Adipose tissue (tissue), 3 donors: ENCODE data around the gene TDRD7. TPM values are rescaled to one million over a fixed set of nuclear protein-coding genes. Genes with fewer than 3 reads are reported as not detected.

ENCODE experiments used
- H3K27ac ChIP-seq: one replicate; pipeline ENCODE4 v1.5.1; 2013; ENCODE audit warnings: low read depth, low read length
- WGBS, 3 donors: extraction: QIAGEN DNeasy Blood & Tissue Kit; methylation state at CpG; one replicate each; pipeline ENCODE4 v1.1.7; 2013; 5-methylcytosine and 5-hydroxymethylcytosine counted together
- polyA plus RNA-seq, 3 donors: library from polyadenylated mRNA; stranded (reverse); fragments of 200-250 nt; gene quantifications; one replicate each; pipeline ENCODE4 v1.2.3, GENCODE V29; 2013
- donor health status: healthy with polysubstance abuse.
- donor health status: Bipolar disorder and iron deficiency.
- donor health status: healthy.

TDRD7 gene
- polyA plus RNA-seq, 3 donors, result 3.7 to 7.6 (median 5.4) TPM

- H3K27ac ChIP-seq, result no peak overlapping the region
- 39 to 55% (median 55%) methylated on average over 5 of the region's 5 CpGs for WGBS, 3 donors
These were observed 88.4 kb downstream of the TDRD7 start for GRCh38 chr9:97500263-97500662.

GRCh38 chr9:97500765-97501176, 88.9 kb downstream of the TDRD7 start:
- no peak overlapping the region for H3K27ac ChIP-seq
- 10 to 16% (median 13%) methylated on average over 6 of the region's 6 CpGs for WGBS, 3 donors

DNA sequence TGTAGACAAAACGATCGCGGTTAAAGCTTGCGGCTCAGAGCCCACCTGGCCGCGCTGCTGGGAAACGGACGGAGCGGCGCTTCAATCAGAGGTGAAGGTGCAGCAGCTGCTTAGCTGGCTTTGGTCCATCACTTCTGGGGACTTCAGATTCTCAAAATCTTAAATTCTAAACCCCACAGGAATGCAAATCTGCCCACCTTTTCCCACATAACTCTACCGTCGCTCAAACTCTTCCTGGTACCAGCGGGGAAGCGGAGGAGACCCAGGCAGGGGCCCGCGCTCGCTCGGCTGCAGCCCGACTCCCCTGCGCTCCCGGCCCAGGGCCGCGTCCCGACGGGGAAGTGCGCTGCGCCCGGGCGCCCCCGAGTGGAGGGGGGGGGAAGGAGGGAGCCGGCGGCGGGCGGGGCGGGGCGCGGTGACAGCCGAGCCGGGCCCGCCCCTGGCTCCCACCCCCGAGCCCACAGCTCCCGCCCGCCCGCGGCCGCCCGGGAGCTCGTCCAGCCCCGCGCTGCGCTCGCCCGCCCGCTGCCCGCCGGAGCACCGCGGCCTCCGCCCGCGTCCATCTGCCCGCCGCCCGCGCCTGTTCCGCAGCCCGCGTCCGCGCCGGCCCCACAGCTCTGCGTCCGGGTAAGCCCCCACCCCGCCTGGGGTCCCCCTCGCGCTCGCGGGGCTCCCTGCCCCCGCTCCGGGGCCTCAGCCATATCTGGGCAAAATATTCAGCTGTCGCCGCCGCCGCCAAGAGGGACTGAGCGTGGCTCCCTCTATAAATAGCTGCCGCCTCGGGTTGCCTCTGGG, 89.5 kb downstream of the TDRD7 start, which contains the start of gene TMOD1:
TSS of gene TMOD1 (plus strand) at position 490 of the 795 bp plus-strand sequence. CDS start 22,523 bp downstream, outside the sequence.
- no peak within 1 kb of the TSS for H3K27ac ChIP-seq
- WGBS, 3 donors, result 1% methylated on average over 35 to 87 of the region's 87 CpGs

DNA sequence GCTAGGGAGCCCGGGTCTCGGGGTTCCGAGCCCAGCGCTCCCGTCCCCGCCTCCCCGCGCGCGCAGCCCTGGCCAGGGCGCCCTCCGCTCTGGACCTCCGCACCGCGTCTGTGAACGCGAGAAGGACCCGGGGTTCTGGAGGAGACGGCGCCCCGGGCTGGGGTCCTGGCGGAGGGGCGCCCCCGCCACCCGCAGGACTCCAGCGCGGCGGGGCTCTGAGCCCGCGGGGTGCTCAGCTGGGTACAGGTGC, 90.0 kb downstream of the TDRD7 start:
- 0 to 1% (median 1%) methylated on average over 26 to 30 of the region's 30 CpGs for WGBS, 3 donors
- no peak overlapping the region for H3K27ac ChIP-seq

DNA sequence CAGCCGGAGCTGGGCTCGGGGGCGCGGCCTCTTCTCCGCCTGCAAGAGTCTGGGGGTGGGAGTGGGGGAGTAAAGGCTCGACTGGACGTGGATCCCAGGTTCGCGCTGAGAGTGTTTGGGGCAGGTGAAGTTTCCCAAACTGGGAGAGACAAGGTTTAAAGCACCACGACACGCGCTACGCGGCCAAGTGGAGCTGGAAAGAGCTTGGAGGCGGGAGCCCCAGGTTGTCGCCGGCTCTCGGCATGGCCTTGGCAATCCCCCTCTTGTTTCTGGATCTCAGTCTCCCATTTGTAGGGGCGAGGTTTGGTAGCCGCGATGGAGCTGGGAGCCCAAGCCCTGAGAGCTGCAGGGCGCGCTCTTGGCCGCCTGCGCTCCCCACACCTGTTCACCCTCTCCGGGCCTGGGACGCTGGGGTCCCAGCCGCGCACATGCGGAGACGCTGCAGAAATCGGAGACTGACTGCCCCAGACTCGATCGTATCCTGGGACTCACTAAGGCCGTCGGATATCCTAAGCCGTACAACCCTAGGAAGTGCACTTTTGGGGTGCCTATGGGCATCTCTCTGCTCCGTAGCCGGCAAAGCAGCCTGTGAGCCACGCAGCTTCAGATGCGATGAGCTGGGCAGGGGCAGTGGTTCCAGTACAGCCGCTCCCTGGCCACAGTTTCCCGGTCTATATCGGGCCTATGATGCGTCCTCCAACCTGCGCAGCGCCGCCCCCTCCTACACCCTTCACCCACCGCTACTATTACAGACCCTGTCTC, 90.5 kb downstream of the TDRD7 start:
- 3 to 7% (median 4%) methylated on average over 49 of the region's 49 CpGs for WGBS, 3 donors
- no peak overlapping the region for H3K27ac ChIP-seq

- no peak overlapping the region for H3K27ac ChIP-seq
- 33 to 51% (median 43%) methylated on average over 17 of the region's 17 CpGs for WGBS, 3 donors
These were observed 91.3 kb downstream of the TDRD7 start for GRCh38 chr9:97502984-97503861.

GRCh38 chr9:97503862-97504210, 91.9 kb downstream of the TDRD7 start:
- H3K27ac ChIP-seq, result peak overlapping the region; percentile 0
- 86 to 94% (median 88%) methylated on average over 1 of the region's 1 CpG for WGBS, 3 donors

GRCh38 chr9:97504381-97505216, 92.7 kb downstream of the TDRD7 start:
- peak overlapping the region; percentile 0 for H3K27ac ChIP-seq
- 47 to 57% (median 53%) methylated on average over 8 of the region's 8 CpGs for WGBS, 3 donors

DNA sequence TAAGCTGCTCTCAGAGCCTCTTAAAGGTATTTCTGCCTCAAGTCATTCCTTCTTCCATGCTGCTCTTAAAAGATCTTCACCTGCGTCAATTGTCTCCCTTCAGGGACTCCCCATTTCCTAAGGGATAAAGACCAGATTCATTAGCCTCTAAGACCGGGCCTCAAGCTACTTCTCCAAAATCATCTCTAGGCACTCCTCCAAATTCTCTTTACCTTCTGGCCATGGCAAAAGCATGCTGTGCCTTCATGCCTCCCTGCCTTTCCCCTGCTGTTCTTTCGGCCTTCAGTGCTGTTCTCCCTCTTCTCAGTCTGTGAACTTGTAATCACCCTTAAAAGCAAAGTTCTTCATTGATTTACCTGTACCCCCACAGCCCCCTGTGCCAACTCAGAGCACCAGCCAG, 93.9 kb downstream of the TDRD7 start:
- WGBS, 3 donors, result 94 to 95% (median 94%) methylated on average over 3 of the region's 3 CpGs
- H3K27ac ChIP-seq, result no peak overlapping the region

DNA sequence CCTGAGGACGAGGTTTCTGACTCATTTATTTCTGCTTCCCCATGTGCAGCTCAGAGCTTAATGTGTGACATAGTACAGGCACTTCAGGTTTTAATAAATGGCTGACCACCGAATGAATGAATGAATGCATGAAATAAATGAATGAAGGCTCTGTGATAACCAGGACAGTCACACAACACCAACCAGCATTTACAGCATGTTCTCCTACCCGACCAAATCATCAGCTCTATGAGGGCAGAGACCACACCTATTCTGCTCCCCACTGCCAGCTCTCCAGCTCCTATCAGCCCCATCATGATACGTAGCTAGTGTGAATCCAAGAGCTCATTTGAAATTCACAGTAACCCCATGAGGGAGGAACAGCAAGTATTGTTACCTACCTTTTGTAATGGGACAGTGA, 94.4 kb downstream of the TDRD7 start:
- H3K27ac ChIP-seq, result no peak overlapping the region
- 84 to 86% (median 85%) methylated on average over 4 of the region's 4 CpGs for WGBS, 3 donors

DNA sequence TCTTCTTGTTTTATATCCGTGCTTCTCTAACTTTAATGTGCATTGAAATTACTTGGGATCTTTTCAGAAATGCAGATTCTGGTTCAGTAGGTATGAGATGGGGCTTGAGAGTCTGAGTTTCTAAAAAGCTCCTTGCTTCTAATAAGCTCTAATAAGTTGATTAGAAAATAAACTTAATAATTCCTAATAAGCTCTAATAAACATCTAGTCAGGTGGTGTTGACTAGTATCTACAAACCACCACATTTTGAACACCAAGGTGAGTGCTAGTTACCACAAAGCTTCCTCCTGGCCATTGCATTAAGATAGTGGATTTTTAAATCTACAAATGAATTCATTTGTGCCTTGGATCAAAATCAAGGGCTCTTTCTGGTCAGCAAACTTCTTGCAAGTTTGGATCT, 94.9 kb downstream of the TDRD7 start:
- H3K27ac ChIP-seq, result no peak overlapping the region
- WGBS, 3 donors, result 83 to 90% (median 88%) methylated on average over 1 of the region's 1 CpG

- WGBS, 3 donors, result 92 to 98% (median 93%) methylated on average over 5 of the region's 5 CpGs
- no peak overlapping the region for H3K27ac ChIP-seq
These were observed 95.6 kb downstream of the TDRD7 start for GRCh38 chr9:97507428-97507984.

- no peak overlapping the region for H3K27ac ChIP-seq
These were observed 97.0 kb downstream of the TDRD7 start for GRCh38 chr9:97508852-97509251.

DNA sequence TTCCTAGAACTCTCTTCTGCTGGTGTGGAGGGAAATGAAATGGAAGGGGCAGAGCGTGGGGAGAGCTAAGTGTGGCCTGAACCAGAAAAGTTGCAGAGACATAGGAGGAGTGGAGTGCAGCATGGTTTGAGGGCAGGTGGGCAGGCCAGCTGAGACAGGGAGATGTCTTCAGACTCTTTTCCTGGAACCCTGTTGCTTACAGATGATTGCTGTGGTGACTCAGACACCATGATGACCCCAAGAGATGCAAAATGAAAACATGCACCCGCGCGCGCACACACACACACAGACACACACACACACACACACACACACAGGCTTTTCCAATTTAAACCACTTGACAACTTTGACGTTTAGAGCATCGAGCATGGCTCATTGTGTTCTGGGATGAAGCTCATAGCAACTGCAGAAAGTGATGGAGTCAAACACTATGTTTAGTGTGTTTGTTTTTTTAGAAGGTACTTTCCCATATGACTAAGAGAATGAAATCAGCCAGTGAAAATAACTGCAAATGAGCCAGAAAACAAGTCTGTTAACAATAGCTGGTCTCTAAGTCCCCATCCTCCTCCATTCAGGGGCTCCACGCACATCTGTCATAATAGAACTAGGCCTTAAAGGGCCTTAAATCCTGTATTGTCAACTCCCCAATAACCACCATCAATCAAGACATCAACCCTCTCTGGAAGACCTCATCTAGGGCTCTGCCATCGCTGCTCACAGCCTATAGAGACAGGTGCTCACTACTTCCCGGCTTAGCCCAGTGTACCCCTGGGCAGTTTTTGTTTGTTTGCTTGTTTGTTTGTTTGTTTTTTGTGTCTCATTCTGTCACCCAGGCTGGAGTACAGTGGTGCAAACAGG, 99.1 kb downstream of the TDRD7 start:
- H3K27ac ChIP-seq, result no peak overlapping the region
- 72 to 79% (median 79%) methylated on average over 10 of the region's 10 CpGs for WGBS, 3 donors

More at GRCh38 chr9:97508852-97509251, 97.0 kb downstream of the TDRD7 start:
- WGBS, 3 donors, result 65 to 80% (median 72%) methylated on average over 4 of the region's 4 CpGs

DNA sequence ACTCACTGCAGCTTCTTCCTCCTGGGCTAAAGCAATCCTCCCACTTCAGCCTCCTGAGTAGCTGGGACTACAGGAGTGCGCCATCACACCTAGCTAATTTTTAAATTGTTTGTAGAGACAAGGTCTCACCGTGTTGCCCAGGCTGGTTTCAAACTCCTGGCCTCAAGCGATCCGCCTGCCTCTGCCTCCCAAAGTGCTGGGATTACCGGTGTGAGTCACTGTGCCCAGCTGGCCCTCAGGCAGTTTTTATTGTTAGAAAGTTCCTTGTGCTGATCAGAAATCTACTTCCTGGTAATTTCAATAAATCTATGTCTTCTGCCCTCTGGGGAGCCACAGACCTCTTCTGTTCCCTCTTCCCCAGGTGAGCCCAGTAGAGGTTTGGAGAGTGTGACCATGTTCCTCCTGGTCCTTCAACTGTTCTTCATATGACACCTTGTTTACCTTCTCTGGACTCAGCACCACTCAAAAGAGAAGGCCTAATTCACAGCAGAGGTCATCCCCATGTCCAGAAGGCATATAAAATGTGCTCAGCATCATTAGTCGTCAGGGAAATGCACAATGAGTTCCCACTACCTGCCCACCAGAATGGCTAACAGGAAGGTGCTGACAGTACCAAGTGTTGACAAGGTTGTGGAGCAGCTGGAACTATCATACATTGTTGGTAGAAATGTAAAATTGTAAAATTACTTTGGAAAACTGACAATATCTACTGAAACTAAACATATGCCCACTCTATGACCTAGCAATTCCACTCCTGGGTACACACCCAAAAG, 99.9 kb downstream of the TDRD7 start:
- no peak overlapping the region for H3K27ac ChIP-seq
- 87 to 89% (median 88%) methylated on average over 6 of the region's 6 CpGs for WGBS, 3 donors

DNA sequence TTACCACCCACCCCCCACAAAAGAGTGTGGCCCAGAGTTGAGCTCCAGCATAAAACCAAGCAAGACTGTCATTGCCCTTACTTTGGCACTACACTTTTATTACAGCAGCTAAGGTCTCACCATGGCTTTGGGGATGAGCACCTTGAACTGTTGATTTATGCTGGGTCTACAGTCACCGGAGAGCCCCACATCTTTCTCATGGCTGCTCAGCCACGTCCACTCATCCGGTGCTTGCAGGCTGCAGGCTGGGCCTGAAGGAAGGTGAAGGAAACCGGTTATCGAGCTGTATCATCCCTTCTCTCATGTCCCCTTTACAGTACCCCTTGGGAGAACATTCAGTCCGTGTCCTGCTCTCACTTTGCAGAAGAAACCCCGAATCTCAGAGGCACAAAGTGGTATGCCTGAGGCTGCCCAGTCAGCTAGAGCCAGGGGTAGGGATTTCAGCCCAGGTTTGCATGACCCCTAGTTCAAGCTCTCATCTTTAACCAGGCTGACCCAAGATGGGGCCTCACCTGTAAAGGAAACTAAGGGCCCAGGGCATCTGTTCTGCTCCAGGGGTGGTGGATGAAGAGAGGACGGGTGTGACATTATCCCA, 101.2 kb downstream of the TDRD7 start:
- no peak overlapping the region for H3K27ac ChIP-seq
- WGBS, 3 donors, result 80 to 83% (median 81%) methylated on average over 8 of the region's 8 CpGs
